HG02763 (cell line): Measurements from ENCODE around the gene MT1H.

ENCODE experiments used
- ATAC-seq: cut with Tn5 transposase; IDR thresholded peaks from one replicate; pipeline ENCODE4 v1.9.1; 2021; ENCODE audit warnings: mild to moderate bottlenecking, moderate library complexity; ENCODE audit not compliant: unreplicated experiment

The MT1H gene

GRCh38 chr16:56684256-56684925 lies 14.8 kb downstream of the MT1H start:
- ATAC-seq = no peak

DNA sequence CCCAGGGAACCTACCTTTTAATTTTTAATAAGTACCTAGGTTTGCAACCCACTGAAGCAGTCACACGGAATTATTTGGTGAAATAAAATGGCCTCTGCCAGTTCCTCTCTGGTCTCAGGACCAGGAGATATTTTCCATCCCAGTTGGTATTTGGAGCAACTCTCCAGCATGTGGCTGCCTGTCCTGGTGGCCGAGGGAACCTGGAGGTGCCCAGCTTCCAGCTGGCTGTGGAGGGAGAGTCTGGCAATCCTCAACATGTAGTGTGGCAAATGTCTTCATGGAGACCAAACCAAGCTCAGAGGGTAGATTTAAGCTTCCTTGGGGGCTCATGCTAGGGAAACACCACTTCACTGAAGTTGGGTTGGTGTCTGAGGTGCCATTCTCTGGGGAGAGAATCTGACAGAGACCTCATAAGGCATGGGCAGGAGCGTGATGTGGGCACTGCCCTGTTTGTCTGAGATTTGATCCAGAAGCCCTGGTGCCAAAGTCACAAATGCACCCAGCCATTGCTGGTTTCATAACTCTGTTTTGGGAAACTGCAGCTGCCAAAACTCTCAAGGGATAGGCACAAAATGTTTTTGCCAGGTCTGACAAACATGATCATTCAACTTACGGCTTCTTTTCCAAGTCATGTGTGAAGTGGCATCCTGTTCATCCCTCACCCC lies 15.4 kb downstream of the MT1H start:
- no peak for ATAC-seq

- no peak for ATAC-seq
Measured at GRCh38 chr16:56686758-56687157, 17.1 kb downstream of the MT1H start.

DNA sequence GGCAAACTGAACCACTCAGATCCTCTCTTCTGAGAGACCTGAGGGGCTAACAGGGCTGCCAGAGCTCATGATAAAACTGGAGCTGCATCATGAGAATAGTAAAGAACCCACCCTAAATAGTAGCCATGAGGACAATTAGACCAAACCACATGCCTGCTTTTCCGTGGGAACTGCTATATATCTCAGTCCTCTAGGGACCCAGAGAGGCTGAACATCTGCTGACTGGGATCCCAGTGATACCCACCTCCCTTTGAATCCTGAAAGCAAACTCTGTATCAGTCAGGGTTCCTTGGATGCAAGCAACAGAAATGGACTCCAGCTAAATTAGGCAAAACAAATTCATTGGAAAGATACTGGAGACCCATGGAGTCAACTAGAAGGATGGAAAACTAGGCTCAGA lies 19.1 kb downstream of the MT1H start:
- no peak for ATAC-seq

DNA sequence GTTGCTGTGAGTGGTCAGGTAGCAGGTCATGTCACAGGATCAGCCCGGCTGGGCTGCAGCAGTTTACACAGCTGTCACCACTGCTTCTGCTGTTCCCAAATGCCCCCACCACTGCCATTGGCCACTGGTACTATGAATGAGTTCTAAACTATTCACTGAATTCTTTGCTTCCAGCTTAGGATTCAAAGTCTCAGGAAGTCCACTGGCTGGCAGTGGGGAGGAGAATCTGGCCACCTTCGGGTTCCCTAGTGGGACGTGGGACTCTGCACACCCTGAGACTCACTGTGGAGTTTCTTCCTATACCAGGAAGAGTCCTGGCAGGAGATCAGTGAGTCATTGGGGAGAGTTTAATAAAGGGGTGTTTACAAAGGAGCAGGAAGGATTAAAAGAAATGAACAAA lies 19.6 kb downstream of the MT1H start:
- ATAC-seq = no peak

GRCh38 chr16:56690420-56691122 lies 21.0 kb downstream of the MT1H start:
- ATAC-seq = no peak

DNA sequence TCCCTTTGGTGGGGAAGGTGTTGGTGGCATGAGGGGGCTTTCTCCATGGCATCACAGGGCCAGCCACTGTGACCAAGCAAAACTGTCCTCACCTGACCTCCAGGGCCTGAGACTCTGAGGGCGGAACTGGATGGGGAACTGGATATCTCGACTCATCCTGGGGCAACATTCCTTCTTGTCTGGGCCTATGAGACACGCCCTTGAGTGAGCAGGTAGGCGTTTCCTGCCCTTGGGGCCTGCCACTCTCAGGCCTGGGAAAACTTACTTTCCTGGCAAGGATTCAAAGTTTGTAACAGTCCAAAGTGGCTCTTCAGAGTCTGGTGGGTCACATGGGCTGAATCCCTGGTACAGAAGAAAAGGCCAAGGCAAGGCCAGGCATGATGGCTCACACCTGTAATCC lies 22.3 kb downstream of the MT1H start:
- ATAC-seq = no peak

DNA sequence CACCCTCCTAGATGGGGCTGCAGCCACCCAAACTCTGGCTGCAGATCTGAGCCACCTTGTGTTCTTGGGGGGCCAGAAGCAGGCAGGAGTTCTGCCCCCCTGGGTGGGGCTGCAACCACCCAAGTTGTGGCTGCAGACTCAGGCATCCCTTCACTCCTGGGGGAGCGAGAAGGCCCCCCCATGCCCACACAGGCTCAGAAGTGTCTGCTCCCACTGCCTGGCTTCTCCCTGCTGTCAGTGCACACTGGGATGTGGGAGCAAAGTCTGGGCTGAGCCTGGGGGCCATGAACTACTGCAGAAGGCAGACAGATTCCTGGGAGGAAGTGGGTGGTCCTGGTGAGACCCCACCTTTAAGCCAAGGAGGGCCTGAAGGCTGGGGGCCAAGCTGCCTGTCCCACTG lies 25.6 kb downstream of the MT1H start:
- ATAC-seq = no peak

DNA sequence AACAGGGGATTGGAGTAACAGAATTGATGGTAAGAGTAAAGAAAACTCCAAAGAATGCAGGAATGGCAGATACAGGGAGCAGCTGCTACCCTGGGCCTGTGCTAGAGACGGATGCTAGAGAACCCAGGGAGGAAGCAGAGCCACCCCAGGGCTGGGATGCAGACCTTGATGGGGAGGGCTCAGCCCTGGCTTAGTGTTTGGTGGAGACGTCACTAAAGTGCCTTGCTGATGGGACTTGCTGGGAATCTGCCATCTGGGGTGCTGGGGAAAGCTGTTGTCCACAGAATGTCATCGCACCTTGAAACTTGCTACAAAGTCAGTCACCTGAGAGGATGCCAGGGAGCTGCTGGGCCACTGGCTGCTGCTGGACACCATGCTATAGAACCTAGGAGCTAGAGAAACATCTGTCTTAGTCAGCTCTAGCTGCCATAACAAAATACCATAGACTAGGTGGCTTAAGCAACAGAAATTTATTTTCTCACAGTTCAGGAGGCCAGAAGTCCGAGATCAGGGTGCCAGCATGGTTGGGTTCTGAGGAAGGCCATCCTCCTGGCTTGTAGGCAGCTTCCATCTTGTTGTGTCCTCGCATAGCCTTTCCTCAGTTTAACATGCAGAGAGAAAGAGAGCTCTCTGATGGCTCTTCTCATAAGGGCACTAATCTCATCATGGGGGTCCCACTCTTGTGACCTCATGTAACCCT lies 28.0 kb downstream of the MT1H start:
- no peak for ATAC-seq

DNA sequence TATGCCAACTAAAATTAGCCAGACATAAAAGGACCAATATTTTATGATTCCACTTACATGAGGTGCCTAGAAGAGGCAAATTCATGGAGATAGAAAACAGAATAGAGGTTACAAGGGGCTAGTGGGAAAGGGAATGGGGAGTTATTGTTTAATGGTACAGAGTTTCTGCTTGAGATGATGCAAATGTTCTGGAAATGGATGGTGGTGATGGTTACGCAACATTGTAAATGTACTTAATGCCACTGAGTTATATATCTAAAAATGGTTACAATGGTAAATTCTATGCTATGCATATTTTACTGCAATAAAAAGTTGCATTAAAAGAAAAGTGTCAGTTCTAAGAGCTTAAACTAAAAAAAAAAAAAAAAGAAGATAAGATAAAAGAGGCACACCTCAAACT lies 30.6 kb downstream of the MT1H start:
- no peak for ATAC-seq

DNA sequence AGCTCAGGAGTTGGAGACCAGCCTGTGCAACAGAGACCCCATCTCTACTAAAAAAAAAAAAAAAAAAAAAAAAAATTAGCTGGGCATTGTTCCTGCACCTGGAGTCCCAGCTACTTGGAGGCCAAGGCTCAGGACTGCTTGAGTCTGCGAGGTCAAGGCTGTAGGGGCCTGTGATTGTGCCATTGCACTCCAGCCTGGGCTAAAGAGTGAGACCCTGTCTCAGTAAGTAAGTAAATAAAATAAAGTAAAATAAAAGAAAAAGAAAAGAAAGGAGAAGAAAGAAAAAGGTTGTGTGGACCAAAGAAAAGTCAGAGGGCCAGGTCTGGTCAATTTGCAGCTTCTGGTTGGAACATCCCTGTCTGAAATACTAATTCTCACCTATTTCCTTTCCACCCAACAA lies 31.0 kb downstream of the MT1H start:
- ATAC-seq = no peak

DNA sequence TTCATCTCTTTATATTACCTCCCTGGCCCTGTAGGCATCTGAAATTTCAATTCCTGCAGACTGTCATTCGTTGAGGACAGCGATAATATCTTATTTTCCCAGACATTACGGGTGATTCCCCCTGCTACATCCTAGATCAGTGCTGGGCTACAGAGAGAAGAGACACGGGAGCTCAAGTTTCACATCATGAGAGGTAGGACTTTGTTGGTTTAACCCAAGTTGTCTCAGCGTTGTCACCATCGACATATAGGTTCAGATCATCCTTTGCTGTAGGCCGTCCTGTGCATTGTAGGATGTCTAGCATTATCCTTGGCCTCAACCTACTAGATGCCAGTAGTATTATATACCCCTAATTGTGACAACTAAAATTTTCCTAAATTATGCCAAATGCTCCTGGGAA lies 31.9 kb downstream of the MT1H start:
- ATAC-seq = no peak

DNA sequence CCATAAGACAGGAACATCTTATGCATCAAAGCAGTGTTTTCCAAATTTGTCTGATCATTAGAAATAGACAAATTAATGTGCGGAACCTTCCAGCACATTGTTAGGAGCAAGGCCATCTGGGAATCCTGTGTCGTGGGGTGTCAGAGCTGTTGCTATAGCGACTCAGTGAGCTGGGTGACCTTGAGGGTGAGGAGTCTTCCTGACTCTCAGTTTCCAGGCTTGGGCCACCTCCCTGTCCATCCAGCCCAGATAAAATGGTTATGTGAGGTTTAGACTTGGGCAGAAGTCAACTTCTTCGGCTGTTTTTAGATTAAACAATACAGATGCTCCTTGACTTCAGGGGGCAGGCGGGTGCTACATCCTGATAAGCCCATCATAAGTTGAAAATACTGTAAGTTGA lies 33.2 kb downstream of the MT1H start:
- no peak for ATAC-seq

DNA sequence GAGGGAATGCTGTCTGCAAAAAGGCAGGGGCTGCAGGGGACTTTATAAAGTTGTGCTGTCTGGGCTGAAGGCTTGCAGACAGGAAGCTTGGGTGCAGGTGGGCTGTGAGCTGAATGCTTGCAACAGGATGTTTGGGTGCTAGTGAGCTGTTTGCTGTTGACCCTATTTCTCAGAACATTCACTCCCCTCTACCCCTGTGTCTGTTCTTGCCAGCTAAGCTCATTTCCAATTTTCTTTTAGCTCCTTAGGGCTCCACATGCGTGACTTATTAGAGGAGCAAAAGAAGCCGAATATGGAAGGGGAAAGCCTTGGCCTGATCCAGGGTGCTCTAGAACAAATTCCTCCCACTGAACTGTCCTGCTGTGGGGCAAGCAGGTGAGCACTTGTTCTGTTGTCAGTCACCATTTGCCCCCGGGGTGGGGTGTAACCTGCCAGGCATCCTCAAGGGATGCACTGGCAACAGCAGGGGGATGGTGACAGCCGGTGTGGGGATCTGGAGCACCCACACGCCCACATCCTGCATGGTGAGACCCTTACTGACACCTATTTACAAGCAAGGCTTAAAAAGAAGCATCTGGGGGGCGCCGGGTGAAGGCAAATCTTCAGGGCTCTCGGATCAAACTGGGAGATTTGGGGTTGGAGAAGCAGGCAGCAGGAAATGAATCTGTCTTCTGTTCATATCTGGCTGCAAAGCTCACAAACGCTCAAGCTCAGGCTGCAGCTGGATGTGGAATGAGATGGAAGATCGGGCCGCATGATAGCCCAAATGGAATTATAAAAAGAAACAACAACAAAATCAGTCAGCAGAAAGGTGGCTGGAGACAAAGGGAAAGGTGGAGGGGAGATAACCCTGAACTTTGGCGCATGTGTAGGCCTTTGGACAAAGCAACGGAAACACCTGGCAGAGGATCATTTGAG lies 39.2 kb downstream of the MT1H start:
- no peak for ATAC-seq

DNA sequence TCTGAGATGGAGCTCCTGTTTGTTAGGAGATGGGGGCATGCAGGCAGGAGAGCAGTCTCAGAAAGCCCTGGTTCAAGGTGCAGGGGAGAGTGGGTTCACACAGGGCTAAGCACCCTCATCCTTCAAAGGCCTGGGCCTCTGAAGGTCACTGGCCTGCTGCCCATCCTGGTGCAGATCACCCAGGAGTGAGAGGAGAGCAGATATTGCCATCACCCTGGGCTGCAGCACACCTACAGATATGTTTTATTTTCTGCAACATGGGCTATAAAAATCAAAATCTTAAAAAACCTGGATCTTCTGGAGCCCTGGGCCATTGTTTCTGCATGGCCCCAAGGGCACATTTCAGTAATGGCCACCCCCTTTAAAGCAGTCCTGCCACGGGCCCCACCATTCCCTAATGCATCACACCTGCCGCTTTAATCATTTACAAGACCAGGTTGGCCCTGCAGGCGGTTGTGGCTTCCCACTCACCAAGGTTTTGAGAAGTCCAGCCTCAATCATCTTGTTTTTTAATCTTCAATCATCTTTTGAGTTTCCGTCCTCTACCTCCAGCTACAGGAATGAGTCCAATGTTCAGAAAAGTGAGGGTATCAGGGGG lies 39.9 kb downstream of the MT1H start:
- ATAC-seq = no peak

DNA sequence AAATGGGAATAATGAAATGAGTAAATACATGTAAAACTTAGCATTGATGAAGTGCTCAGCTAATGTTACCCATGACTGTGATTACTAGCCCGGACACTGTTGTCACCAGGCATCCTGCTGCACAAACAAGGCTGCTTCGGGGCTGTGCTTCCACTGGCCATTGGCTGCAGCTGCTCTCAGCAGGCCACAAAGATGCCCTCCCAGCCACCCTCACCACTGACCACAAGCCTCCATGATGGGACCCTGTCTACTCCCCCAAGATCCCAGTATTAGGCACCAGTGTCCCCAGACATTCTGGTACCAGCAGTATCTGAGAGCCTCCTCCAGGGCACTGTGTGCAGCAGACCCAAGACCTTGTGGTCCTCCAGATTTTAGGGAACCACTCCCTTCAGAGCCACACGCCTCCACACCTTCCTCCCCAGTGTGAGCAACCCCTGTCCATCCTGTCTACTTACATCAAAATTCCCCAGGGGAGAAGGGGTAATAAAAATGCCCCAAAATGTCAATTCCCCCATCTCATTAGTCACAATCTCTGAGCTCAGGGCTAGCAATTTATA lies 40.6 kb downstream of the MT1H start:
- no peak for ATAC-seq

DNA sequence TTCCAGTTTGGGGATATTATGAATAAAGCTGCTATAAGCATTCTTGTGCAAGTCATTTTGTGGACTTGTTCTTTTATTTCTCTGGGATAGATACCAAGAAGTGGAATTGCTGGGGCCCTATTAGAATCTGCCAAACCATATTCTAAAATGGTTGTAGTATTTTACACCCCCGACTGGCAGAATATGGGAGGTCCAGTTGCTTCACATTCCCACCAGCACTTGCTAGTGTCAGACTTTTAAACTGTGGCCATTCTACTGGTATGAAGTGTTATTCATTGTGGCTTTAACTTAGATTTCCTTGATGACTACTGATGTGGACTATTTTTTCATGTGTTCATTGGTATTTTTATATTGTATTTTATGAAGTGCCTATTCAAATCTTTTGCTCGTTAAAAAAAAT lies 42.2 kb downstream of the MT1H start:
- no peak for ATAC-seq

GRCh38 chr16:56713794-56714193 lies 44.2 kb downstream of the MT1H start:
- no peak for ATAC-seq

- no peak for ATAC-seq
Measured at GRCh38 chr16:56715126-56715525, 45.5 kb downstream of the MT1H start.

GRCh38 chr16:56716761-56717160 lies 47.1 kb downstream of the MT1H start:
- no peak for ATAC-seq
